ENCODE results near the gene FURIN.

DNA sequence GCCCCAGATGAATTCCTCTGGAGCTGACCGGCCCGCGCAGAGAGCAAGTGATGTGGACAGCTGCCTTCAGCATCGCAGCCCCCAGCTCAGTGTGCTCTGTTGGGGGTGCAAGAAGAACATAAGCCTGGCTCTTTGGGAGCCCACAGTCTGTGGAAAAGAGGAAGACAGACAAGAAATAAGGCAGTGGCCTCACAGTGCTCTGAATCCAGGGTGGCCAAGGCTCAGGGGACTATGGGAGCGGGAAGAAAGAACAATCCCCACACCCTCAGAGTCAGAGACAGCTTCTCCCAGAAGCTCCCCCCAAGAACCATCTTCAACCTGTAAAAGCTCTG lies 64.2 kb downstream of the FURIN start:
- TF ChIP-seq ZNF501 (tag by site-specific recombination; IDR thresholded peaks at IDR 0.05) (0 out of 2 replicates have a peak, but pooled peaks have one; percentile 11), ZNF248 (tag by site-specific recombination; IDR thresholded peaks at IDR 0.05) (no peak), ZNF600 (tag by site-specific recombination; IDR thresholded peaks at IDR 0.05) (no peak), FEZF1 (tag by site-specific recombination; IDR thresholded peaks at IDR 0.05) (no peak), BCL11A (tag by site-specific recombination; IDR thresholded peaks at IDR 0.05; ENCODE audit: low read depth) (no peak), ZNF416 (tag by site-specific recombination; IDR thresholded peaks at IDR 0.05) (no peak), ZNF175 (tag by site-specific recombination; IDR thresholded peaks at IDR 0.05) (no peak), ZNF843 (tag by site-specific recombination; IDR thresholded peaks at IDR 0.05) (no peak)
- TF ChIP-seq, protein P1, sequence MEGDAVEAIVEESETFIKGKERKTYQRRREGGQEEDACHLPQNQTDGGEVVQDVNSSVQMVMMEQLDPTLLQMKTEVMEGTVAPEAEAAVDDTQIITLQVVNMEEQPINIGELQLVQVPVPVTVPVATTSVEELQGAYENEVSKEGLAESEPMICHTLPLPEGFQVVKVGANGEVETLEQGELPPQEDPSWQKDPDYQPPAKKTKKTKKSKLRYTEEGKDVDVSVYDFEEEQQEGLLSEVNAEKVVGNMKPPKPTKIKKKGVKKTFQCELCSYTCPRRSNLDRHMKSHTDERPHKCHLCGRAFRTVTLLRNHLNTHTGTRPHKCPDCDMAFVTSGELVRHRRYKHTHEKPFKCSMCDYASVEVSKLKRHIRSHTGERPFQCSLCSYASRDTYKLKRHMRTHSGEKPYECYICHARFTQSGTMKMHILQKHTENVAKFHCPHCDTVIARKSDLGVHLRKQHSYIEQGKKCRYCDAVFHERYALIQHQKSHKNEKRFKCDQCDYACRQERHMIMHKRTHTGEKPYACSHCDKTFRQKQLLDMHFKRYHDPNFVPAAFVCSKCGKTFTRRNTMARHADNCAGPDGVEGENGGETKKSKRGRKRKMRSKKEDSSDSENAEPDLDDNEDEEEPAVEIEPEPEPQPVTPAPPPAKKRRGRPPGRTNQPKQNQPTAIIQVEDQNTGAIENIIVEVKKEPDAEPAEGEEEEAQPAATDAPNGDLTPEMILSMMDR (tag by site-specific recombination; IDR thresholded peaks at IDR 0.05), result no peak

Data from HEK293 (cell line).